IPS-15b (cell line): ENCODE measurements around the gene PHLDA2.
"Not testable (repeated sequence)": the region's sequence is repeated elsewhere in the genome, so short reads cannot be mapped to it uniquely, and the experiment has no call there.

ENCODE experiments used
- H3K27me3 ChIP-seq: one replicate; pipeline ENCODE4 v1.6.1; 2013; ENCODE audit warnings: low read length; ENCODE audit not compliant: control insufficient read depth, insufficient read depth
- H3K36me3 ChIP-seq: one replicate; pipeline ENCODE4 v1.6.1; 2013; ENCODE audit warnings: low read length; ENCODE audit not compliant: control insufficient read depth, insufficient read depth
- H3K4me1 ChIP-seq: one replicate; pipeline ENCODE4 v1.6.1; 2013; ENCODE audit warnings: mild to moderate bottlenecking, low read length; ENCODE audit not compliant: control insufficient read depth, insufficient read depth
- H3K4me3 ChIP-seq: one replicate; pipeline ENCODE4 v1.5.1; 2013; ENCODE audit warnings: low read depth, low read length
- H3K9ac ChIP-seq: one replicate; pipeline ENCODE4 v1.6.1; 2013; ENCODE audit warnings: low read depth, mild to moderate bottlenecking, low read length
- H3K9me3 ChIP-seq: one replicate; pipeline ENCODE4 v1.6.1; 2013; ENCODE audit warnings: mild to moderate bottlenecking, low read length; ENCODE audit not compliant: control insufficient read depth, insufficient read depth

The PHLDA2 gene

GRCh38 chr11:2909133-2909902 lies 19.9 kb downstream of the PHLDA2 start:
- no peak overlapping the region for H3K4me3 ChIP-seq
- H3K9me3 ChIP-seq: no peaks in the 10 kb centered on the region
- no peak overlapping the region for H3K9ac ChIP-seq
- no peaks in the 10 kb centered on the region for H3K27me3 ChIP-seq
- H3K4me1 ChIP-seq: no peaks in the 10 kb centered on the region
- H3K36me3 ChIP-seq: peaks cover 6% of the 10 kb centered on the region

- Histone ChIP-seq H3K9me3 (no peaks in the 10 kb centered on the region), H3K4me3 (no peak overlapping the region), H3K4me1 (no peaks in the 10 kb centered on the region), H3K27me3 (no peaks in the 10 kb centered on the region), H3K36me3 (peaks cover 6% of the 10 kb centered on the region), H3K9ac (no peak overlapping the region)
These were observed 21.1 kb downstream of the PHLDA2 start for GRCh38 chr11:2908130-2908529.

GRCh38 chr11:2905299-2905698 lies 23.9 kb downstream of the PHLDA2 start:
- H3K4me3 ChIP-seq, H3K9ac ChIP-seq, H3K27me3 ChIP-seq, H3K4me1 ChIP-seq, H3K9me3 ChIP-seq, H3K36me3 ChIP-seq: not testable (repeated sequence)

GRCh38 chr11:2904153-2905052 lies 24.8 kb downstream of the PHLDA2 start:
- H3K4me1 ChIP-seq: peaks cover 4% of the 10 kb centered on the region
- no peaks in the 10 kb centered on the region for H3K9me3 ChIP-seq
- H3K9ac ChIP-seq: no peak overlapping the region
- peaks cover 8% of the 10 kb centered on the region for H3K27me3 ChIP-seq
- peaks cover 6% of the 10 kb centered on the region for H3K36me3 ChIP-seq
- no peak overlapping the region for H3K4me3 ChIP-seq

- H3K4me1 ChIP-seq: peaks cover 4% of the 10 kb centered on the region
- H3K27me3 ChIP-seq: peaks cover 11% of the 10 kb centered on the region
- H3K4me3 ChIP-seq: no peak overlapping the region
- H3K9me3 ChIP-seq: no peaks in the 10 kb centered on the region
- no peak overlapping the region for H3K9ac ChIP-seq
- peaks cover 6% of the 10 kb centered on the region for H3K36me3 ChIP-seq
These were observed 25.6 kb downstream of the PHLDA2 start for GRCh38 chr11:2903672-2904011.

GRCh38 chr11:2902784-2903671 lies 26.2 kb downstream of the PHLDA2 start:
- Histone ChIP-seq H3K27me3 (peaks cover 13% of the 10 kb centered on the region), H3K4me3 (peak overlapping the region; percentile 67), H3K9me3 (no peaks in the 10 kb centered on the region), H3K9ac (peak overlapping the region; percentile 70), H3K36me3 (peaks cover 2% of the 10 kb centered on the region), H3K4me1 (peaks cover 4% of the 10 kb centered on the region)

- Histone ChIP-seq H3K27me3 (peaks cover 13% of the 10 kb centered on the region), H3K36me3 (peaks cover 2% of the 10 kb centered on the region), H3K4me1 (peaks cover 4% of the 10 kb centered on the region), H3K9me3 (no peaks in the 10 kb centered on the region), H3K9ac (peak overlapping the region; percentile 70), H3K4me3 (peak overlapping the region; percentile 67)
These were observed 27.1 kb downstream of the PHLDA2 start for GRCh38 chr11:2901854-2902783.

- Histone ChIP-seq H3K4me1 (peaks cover 4% of the 10 kb centered on the region), H3K4me3 (peak overlapping the region; percentile 54), H3K27me3 (peaks cover 13% of the 10 kb centered on the region), H3K36me3 (peaks cover 2% of the 10 kb centered on the region), H3K9me3 (no peaks in the 10 kb centered on the region), H3K9ac (no peak overlapping the region)
These were observed 27.9 kb downstream of the PHLDA2 start for GRCh38 chr11:2901196-2901796.

GRCh38 chr11:2899080-2899783 lies 30.0 kb downstream of the PHLDA2 start:
- Histone ChIP-seq H3K4me1 (peaks cover 4% of the 10 kb centered on the region), H3K9me3 (no peaks in the 10 kb centered on the region), H3K4me3 (no peak overlapping the region), H3K27me3 (peaks cover 13% of the 10 kb centered on the region), H3K9ac (no peak overlapping the region), H3K36me3 (no peaks in the 10 kb centered on the region)
